PFSK-1 (cell line): ENCODE data around the gene PITHD1.
A peak's percentile ranks its signal among the peaks of the same experiment; 100 is the strongest.

Experiments
- FOXP2 ChIP-seq: optimal IDR thresholded peaks from 2 replicates; pipeline ENCODE3; 2011; ENCODE audit warnings: borderline replicate concordance, control low read depth, inconsistent platforms; ENCODE audit not compliant: insufficient read depth; ENCODE audit errors: extremely low read length, extremely low read depth
- POLR2AphosphoS5 ChIP-seq: IDR thresholded peaks from 2 replicates; pipeline ENCODE4 v1.6.1; 2012; ENCODE audit warnings: low read depth, mild to moderate bottlenecking, control low read depth, low read length, moderate library complexity
- SIN3A ChIP-seq: IDR thresholded peaks from 2 replicates; pipeline ENCODE4 v1.6.1; 2012; ENCODE audit warnings: mild to moderate bottlenecking, low read length, moderate library complexity, borderline replicate concordance; ENCODE audit not compliant: insufficient read depth
- TAF1 ChIP-seq: IDR thresholded peaks from 2 replicates; pipeline ENCODE4 v1.6.1; 2012; ENCODE audit warnings: low read length, control low read depth, borderline replicate concordance; ENCODE audit not compliant: insufficient read depth
- TF ChIP-seq, protein P1 (sequence below), 2 experiments: IDR thresholded peaks; 2 replicates each; pipeline versions ENCODE4 v1.6.1 to v1.8.0; 2011 to 2012; ENCODE audit warnings: low read depth in 2 of 2, low read length in 2 of 2, control low read depth in 1 of 2, inconsistent platforms in 1 of 2, mild to moderate bottlenecking in 1 of 2, moderate library complexity in 1 of 2; ENCODE audit not compliant: insufficient read depth in 1 of 2

Gene PITHD1

DNA sequence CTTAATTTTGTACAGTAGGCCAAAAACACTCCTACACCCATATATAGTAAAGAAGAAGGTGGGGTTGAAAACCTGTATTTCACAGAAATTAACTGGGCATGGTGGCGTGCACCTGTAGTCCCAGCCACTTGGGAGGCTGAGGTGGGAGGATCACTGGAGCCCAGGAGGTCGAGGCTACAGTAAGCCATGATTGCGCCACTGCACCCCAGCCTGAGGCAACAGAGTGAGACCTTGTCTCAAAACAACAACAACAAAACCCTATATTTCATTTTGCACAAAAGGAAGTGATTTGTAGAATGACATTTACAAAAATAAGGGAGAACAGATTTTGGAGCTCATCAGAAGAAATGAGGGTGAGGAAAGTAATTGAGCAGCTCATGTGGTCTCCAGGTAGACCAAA is 10.5 kb downstream of the PITHD1 start:
- TF ChIP-seq SIN3A: no peak
- TF ChIP-seq, protein P1, sequence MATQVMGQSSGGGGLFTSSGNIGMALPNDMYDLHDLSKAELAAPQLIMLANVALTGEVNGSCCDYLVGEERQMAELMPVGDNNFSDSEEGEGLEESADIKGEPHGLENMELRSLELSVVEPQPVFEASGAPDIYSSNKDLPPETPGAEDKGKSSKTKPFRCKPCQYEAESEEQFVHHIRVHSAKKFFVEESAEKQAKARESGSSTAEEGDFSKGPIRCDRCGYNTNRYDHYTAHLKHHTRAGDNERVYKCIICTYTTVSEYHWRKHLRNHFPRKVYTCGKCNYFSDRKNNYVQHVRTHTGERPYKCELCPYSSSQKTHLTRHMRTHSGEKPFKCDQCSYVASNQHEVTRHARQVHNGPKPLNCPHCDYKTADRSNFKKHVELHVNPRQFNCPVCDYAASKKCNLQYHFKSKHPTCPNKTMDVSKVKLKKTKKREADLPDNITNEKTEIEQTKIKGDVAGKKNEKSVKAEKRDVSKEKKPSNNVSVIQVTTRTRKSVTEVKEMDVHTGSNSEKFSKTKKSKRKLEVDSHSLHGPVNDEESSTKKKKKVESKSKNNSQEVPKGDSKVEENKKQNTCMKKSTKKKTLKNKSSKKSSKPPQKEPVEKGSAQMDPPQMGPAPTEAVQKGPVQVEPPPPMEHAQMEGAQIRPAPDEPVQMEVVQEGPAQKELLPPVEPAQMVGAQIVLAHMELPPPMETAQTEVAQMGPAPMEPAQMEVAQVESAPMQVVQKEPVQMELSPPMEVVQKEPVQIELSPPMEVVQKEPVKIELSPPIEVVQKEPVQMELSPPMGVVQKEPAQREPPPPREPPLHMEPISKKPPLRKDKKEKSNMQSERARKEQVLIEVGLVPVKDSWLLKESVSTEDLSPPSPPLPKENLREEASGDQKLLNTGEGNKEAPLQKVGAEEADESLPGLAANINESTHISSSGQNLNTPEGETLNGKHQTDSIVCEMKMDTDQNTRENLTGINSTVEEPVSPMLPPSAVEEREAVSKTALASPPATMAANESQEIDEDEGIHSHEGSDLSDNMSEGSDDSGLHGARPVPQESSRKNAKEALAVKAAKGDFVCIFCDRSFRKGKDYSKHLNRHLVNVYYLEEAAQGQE (IDR thresholded peaks at IDR 0.05; ENCODE audit: insufficient read depth in 1 of 2, low read depth in 2 of 2, low read length in 2 of 2): no peak
- TF ChIP-seq POLR2AphosphoS5: no peak
- TF ChIP-seq TAF1: no peak
- no peak for TF ChIP-seq FOXP2

DNA sequence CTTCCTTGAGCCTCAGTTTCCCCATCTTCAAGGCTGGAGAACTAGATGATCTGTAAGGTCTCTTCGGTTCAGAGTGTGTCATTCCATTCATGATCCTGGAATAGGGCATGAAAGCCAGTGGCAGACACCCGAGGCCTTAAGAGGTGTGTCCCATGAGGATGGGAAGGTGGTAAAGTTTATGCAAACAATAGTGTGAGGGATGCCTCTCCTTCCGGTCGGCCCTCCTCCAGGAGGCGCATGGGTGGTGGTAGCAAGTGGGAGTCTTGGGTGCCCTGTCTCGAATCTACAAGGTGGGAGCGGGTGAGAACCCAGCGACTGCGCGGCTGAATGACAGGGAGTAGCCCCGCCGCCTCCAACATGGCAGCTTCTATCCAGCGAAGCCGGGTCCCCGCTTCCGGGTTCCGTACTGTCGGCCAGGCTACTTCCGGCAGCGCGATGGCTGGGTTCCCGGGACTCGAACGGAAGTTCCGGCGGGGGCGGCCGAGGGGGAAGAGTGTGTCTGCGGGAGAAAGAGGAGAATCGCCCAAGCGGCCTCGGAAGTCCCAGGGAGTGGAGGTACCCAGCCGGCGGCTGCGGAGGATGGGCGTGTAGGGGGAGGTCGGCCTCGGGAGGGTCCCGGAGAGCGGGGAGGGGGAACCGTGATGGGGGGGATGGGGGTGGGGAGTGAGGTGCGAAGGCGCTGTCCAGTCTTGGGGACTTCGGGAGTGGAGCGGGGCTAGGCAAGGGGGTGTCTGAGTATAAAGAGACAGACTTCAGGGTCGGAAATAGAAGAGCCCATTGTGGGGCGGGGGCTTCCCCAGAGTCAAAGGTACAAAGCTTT is 12.7 kb downstream of the PITHD1 start, which contains the start of gene LYPLA2:
Gene LYPLA2, plus strand, starts transcription at position 450 of the 820 bp plus-strand sequence. CDS start 1,538 bp downstream, outside the sequence.
- TF ChIP-seq TAF1 (no peak), SIN3A (0 out of 2 replicates have a peak, but pooled peaks have one; percentile 29), POLR2AphosphoS5 (peak; percentile 65)
- TF ChIP-seq, protein P1 (IDR thresholded peaks at IDR 0.05; ENCODE audit: insufficient read depth in 1 of 2, low read depth in 2 of 2, low read length in 2 of 2): peak in 1 of 2 experiments; percentile 25; a peak in 1 of 4 replicates

- TF ChIP-seq SIN3A: no peak
- no peak for TF ChIP-seq POLR2AphosphoS5
These were observed 13.4 kb downstream of the PITHD1 start for GRCh38 chr1:23791516-23792047.

- TF ChIP-seq, protein P1 (IDR thresholded peaks at IDR 0.05; ENCODE audit: insufficient read depth in 1 of 2, low read depth in 2 of 2, low read length in 2 of 2): no peak
- TF ChIP-seq TAF1 (no peak), FOXP2 (no peak), SIN3A (no peak), POLR2AphosphoS5 (no peak)
These were observed 14.1 kb downstream of the PITHD1 start for GRCh38 chr1:23792151-23792945.

GRCh38 chr1:23793018-23793781 is 15.0 kb downstream of the PITHD1 start:
- TF ChIP-seq POLR2AphosphoS5 (no peak), SIN3A (no peak), TAF1 (no peak), FOXP2 (no peak)
- TF ChIP-seq, protein P1 (IDR thresholded peaks at IDR 0.05; ENCODE audit: insufficient read depth in 1 of 2, low read depth in 2 of 2, low read length in 2 of 2): no peak
